ENCODE results near the gene TM2D1.
"Not testable (repeated sequence)": the region's sequence is repeated elsewhere in the genome, so short reads cannot be mapped to it uniquely, and the experiment has no call there.

TM2D1 gene

DNA sequence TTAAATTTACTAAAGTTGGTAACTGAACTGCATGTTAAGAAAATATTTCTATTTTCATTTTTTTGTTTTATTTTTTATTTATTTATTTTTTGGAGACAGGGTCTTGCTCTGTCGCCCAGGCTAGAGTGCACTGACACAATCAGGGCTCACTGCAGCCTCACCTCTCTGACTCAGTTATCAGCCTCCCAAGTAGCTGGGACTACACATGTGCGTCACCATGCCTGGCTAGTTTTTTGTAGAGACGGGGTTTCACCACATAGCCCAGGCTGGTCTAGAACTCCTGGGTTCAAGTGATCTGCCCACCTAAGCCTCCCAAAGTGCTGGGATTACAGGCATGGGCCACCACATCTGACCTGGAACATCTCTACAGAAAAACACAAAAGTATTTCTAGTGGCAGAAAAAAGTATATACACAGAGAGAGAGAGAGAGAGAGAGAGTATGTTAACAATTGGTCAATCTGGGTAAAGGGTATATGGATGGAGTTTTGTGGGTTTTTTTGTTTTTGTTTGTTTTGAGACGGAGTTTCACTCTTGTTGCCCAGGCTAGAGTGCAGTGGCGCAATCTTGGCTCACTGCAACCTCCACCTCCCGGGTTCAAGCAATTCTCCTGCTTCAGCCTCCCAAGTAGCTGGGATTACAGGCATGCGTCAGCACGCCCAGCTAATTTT lies 5.8 kb downstream of the TM2D1 start:
- in situ Hi-C loops (cut with MboI; ENCODE audit: low sequenced_read_pairs) = not testable (repeated sequence)

DNA sequence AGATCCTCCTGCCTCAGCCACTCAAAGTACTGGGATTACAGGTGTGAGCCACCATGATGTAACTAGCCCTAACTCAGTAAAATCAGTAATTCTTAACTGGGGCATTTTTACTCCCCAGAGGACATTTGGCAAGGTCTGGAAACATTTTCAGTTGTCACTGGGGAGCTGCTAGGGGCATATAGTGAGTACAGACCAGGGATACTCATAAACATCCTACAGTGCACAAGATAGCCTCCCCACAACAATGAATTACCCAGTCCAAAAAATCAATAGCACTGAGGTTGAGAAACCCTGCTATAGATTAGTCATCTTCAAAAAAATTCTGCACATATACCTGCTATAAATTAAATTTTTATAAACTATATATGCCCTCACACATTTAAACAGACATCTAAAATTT lies 13.0 kb downstream of the TM2D1 start:
- in situ Hi-C loops (cut with MboI; ENCODE audit: low sequenced_read_pairs) = no loop called here

DNA sequence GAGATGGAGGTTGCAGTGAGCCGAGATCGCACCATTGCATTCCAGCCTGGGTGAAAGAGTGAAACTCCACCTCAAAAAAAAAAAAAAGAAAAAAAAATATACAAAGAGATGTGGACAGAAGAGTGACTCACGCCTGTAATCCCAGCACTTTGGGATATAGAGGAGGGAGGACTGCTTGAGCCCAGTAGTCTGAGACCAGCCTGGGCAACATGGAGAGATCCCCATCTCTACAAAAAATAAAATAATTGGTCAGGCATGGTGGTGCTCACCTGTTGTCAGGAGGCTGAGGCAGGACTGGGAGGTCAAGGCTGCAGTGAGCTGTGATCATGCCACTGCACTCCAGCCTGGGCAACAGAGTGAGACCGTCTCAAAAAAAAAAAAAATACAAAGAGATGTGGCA lies 13.7 kb downstream of the TM2D1 start:
- in situ Hi-C loops (cut with MboI; ENCODE audit: low sequenced_read_pairs) = not testable (repeated sequence)

DNA sequence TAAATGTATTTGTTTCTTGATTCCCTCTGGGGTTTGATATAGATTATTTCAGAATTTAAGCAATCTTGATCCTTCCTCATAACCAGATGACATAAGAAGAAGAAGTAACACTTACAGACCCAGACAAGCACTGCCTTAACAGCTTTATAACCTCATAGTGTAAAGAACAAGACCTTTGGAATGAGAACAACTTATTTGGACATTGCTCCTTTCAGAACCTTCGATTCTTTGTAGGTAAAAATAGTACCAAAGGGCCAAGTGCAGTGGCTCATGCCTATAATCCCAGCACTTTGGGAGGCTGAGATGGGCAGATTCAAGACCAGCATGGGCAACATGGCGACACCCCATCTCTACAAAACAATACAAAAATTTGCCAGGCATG lies 15.0 kb downstream of the TM2D1 start:
- in situ Hi-C loops (cut with MboI; ENCODE audit: low sequenced_read_pairs) = no loop called here

DNA sequence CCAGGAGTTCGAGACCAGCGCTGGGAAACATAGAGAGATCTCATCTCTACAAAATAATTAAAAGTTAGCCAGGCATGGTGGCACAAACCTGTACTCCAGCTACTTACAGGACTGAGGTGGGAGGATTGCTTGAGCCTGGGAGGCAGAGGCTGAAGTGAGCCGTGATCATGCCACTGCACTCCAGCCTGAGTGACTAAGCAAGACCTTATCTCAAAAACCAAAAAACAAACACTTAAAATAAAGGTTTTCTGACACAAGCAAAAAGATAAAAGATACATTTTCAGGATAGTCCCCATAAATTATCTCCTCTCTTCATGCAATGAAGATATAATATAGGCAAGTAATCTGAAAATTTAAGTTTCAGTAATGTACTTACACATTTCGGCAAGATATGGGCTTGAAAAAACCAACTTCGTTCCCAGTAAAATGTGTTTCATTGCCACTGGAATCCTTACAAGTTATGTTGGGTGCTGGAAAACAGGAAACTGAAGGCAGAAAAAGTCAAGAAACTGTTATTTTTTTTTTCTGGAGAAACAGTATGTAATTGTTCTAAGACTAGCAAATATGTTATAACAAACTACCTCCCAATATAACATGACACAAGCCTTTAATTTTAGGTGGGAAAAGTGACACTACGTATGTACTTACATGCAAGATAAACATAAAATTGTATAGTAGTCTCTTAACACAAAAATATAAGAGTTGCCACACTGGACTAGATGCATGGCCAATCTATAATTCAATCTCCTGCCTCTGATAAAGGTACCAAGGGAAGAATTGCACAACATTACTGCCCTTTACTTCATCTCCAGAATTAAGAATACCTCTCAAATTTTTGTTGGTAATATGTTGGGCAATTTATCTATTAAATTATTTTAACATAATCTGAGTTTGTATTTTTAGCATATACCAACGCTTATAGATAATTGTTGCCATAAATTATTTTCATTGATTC lies 15.7 kb downstream of the TM2D1 start:
- in situ Hi-C loops (cut with MboI; ENCODE audit: low sequenced_read_pairs) = no loop called here

DNA sequence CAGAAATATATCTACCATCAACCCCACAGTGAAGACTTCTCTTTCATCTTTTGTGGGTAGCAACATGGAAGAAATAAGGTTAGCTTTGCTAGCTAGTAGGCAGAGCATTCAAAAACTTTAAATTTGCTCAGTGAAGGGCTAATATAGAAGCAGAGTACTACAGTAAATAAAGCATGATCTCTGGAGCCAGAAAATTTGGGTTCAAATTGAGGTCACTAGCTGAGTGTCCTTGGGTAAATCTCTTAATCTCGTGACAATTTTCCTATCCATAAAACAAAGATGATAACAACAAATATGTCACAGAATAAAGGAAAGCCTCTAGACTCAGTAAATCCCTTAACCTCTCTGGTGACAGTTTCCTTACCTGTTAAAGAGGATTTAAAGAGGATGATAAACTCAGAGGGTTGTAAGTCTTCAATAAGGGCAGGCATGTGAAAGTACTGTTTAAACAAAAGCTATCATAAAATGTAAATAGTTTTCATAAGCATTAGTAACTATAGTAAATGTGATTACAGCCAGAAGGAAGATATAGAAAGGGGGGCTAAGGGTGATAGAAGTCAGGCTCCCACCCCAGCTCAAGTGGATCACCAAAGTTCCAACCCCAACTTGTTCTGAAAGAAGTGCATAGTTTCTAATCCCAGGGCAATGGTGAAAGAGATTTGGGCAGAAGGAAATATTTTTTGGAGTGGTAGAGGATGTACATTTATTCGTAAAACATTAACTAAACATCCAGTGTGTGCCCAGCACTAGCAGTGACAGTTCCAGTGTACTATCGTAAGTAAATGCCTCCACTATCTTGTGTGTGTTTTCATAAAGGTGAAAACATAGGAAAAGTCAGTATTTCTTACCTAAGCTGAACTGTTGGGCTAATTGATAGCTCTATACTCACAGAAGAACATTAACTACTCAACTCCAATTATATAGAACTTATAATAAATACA lies 24.8 kb downstream of the TM2D1 start:
- in situ Hi-C loops (cut with MboI; ENCODE audit: low sequenced_read_pairs) = no loop called here

DNA sequence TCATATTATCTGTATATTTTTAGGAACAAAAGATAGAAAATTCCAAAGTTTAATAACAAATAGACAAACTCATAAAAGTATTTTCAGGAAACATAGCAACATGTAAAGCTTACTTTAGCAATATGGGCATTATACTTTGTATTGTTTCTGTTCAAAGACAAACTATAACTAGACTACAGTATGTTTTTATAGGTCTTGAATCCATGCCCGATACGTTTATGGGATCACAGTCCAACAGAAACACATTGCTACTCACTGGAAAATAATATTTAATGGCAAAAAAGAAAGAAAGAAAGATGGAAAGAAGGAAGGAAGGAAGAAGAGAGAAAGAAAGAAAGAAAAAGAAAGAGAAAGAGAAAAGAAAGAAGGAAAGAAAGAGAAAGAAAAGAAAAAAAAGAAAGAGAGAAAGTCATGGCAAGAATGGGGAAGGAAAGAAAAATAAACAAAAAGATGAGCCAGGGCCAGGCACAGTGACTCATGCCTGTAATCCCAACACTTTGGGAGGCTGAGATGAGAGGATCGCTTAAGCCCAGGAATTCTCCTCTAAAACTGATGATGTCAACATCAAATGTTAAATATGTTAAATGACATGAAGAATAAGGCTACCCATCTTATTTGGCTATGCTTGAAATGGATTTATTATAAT lies 32.7 kb downstream of the TM2D1 start:
- in situ Hi-C loops (cut with MboI; ENCODE audit: low sequenced_read_pairs) = no loop called here

DNA sequence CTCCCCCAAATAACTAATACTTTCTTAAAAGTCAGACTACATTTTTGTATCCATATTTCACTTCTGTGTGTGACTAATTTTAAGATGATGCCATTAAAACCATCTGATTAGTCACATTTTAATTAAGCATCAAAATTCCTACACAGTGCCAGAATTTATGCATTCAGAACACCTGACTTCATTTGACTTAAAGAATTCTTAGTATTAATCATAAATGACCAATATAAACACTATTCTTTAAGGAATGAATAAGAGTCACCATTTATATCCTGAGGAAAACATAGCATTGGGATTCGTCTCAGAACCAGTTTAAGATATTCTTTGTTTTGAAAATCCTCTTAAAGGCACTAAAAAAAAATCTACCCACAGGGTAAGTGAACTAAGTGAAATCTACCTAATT lies 37.0 kb downstream of the TM2D1 start:
- in situ Hi-C loops (cut with MboI; ENCODE audit: low sequenced_read_pairs) = no loop called here

DNA sequence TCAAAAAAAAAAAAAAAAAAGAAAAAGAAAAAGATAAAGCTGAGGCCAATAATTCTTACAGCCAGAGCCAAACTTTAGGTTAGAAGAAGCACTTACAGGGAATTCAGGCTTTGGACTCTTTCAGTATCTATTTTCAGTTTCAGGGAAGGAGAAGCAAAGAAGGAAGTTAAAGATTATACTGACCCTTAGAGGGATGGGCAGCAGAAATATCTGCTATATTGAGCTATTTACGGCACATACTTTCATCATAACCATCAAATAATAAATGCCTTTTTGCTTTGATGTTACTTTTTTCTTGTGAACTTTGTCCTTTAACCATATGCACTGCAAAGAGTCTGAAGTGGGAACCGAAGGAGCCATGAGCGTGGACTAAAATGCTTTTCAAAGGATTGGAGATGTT lies 42.0 kb downstream of the TM2D1 start:
- in situ Hi-C loops (cut with MboI; ENCODE audit: low sequenced_read_pairs) = no loop called here

DNA sequence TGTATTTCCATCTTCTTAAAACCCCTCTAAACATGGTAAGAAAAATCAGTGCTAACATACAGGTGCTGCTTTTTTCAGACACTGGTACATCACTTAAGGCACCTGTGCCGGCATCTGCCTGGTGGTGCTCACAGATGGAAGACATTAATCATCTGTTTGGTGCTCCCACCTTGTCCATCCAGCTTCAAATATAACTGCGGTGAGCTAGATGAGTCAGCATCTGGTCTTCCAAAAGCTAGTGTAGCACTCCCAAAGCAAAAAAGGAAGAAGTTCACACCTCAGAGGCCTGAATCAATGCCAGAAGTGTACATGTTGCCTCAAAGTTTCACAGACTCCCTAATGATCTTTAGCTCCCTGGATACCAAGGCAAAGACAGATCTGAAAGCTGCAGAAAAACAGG lies 44.4 kb downstream of the TM2D1 start:
- in situ Hi-C loops (cut with MboI; ENCODE audit: low sequenced_read_pairs) = no loop called here

DNA sequence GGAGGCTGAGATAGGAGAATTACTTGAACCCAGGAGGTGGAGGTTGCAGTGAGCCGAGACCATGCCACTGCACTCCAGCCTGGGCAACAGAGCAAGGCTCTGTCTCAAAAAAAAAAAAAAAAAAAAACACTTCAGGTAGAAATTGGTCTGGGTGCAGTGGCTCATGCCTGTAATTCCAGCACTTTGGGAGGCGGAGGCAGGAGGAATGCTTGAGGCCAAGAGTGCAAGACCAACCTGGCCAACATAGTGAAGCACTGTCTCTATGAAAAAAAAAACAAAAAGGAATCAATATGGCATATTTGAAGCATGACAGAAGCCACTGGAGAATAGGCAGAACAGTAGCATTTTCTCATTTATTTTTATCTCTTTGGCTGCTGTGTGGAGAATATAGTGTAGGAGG lies 48.1 kb downstream of the TM2D1 start:
- in situ Hi-C loops (cut with MboI; ENCODE audit: low sequenced_read_pairs) = not testable (repeated sequence)

DNA sequence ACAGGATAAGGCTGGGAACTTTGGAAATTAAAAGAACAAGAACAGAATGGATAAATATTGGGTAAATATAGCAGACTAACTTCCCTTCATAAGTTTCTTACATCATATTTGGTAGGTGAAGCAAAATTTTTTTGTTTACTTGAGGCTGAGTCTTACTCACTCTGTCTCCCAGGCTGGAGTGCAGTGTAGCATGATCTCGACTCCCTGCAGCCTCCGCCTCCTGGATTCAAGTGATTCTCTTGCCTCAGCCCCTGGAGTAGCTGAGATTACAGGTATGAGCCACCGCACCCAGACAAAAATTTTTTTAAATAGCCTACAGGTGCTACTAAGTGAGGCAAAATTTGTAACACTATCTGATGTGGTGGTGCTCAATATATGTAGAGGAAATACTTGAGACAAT lies 50.7 kb downstream of the TM2D1 start:
- in situ Hi-C loops (cut with MboI; ENCODE audit: low sequenced_read_pairs) = no loop called here

DNA sequence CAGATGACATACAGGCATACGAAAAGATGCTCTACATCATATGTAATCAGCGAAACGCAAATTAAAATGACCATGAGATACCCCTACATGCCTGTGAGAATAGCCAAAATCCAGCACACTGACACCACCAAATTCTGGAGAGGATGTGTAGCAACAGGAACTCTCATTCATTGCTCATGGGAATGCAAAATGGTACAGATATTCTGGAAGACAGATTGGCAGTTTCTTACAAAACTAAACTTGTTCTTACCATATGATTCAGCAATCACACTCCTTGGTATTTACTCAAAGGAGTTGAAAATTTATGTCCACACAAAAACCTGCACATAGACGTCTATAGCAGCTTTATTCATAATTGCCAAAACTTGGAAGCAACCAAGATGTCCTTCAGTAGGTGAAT lies 52.6 kb downstream of the TM2D1 start:
- in situ Hi-C loops (cut with MboI; ENCODE audit: low sequenced_read_pairs) = no loop called here

DNA sequence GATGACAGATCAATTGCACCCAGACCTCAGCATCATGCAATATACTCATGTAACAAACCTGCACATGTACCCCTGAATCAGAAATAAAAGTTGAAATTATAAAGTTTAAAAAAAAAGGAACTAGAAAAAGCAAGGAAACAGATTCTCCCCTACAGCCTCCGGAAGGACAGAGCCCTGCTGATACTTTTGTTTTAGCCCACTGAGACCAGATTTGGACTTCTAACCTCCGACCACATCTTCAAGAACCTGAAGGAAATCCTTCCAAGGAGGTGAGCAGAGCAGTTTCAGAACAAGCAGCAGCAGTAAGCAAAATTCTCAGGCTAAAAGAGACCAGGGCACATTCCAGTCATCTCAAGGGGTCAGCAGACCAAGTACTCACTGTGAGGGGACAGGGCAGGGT lies 54.5 kb downstream of the TM2D1 start:
- in situ Hi-C loops (cut with MboI; ENCODE audit: low sequenced_read_pairs) = no loop called here

DNA sequence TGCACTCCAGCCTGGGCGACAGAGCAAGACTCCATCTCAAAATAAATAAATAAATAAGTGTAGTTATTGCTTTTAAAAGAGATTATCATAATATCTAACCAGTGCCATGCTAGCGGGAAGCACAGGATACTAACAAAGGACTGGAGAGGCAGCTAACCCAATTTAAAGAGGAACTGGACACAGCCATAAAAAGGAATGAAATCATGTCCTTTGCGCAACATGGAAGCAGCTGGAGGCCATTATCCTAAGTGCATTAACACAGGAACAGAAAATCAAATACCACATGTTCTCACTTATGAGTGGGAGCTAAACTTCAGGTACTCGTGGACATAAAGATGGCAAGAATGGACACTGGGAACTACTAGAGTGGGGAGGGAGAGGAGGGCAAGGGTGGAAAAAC lies 54.9 kb downstream of the TM2D1 start:
- in situ Hi-C loops (cut with MboI; ENCODE audit: low sequenced_read_pairs) = no loop called here

DNA sequence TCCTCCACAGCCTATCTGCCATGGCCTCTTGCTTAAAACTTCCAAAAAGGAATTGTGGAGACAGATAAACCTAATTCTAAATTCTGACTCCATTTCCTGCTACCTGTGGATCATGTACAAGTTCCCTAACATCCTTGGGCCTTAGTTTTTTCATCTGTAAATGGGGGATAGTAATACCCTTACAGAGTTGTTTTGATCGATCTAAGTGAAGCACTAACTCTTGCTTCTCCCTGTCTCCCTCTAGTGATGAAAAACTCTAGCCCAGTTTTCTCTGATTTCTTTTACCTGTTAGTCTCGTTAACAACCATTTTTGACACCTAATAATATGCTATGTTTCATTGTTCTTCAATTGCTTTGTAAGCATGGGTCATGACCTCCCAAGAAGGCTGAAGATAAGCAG lies 65.9 kb downstream of the TM2D1 start:
- in situ Hi-C loops (cut with MboI; ENCODE audit: low sequenced_read_pairs) = no loop called here

DNA sequence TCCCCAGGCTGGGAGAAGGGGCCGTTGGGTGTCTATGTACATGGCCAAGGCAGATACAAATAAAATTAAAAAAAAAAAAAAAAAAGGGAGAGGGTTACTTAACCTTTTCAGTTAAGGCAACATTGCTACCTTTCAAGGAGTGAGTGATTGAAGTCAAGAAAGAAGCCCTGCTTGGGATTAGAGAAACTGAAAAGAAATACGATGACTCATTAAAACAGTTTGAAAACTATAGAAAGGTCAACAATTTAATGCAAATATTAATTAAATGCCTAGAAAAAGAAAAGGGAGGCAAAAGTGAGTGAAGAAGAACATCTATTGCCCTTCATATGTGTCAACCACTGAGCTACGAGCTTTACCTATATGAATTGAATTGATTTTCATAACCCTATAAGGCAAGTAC lies 69.5 kb downstream of the TM2D1 start:
- in situ Hi-C loops (cut with MboI; ENCODE audit: low sequenced_read_pairs) = no loop called here

DNA sequence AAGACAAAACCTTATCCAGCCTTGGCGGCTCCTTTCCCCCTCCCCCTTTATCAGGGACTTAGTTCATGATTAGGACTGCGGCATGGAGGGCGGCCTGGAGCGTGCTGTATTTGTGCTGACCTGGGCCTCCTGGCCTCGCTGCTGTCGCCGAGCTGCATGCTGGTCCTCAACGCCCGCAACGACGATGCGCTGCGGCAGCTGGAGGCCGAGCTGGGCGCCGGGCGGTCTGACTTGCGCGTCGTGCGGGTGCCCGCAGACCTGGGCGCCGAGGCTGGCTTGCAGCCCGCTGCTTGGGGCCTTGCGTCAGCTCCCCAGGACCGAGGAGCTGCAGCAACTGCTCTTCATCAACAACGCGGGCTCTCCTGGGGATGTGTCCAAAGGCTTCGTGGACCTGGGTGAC lies 70.9 kb downstream of the TM2D1 start:
- in situ Hi-C loops (cut with MboI; ENCODE audit: low sequenced_read_pairs) = no loop called here

DNA sequence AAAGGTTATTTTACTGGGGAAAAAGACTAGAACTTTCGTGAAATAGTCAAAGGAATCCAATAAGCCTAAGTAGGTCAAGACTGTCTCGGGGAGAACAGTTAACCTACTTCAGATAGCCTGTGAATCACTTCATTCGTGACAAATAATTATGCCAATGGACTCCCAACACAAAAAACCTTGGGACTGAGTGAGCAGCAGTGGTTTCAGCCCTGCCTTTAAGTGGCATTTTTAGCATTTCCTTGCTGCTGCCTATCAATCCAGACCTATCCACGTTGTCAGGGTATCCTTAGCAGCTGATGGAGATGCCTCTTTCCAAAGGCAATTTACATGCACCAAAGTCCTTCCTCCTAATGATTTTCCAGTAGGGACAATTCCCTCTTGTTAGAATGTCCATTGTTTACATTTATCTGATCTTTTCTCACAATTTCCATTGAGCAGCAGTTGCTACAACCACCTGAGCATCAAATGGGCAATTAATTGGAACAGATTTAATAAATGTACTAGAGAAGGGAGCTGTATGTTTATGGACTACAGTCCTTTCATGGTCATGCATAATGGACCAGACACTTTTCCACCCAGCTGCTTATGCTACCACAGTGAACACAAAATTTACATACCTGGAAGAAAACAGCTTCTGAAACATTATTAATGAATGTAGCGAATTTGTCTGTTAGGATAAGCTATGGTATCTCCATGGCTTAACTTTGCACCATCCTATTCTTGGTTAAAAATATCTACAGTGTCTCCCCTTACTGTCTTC lies 75.8 kb downstream of the TM2D1 start:
- in situ Hi-C loops (cut with MboI; ENCODE audit: low sequenced_read_pairs) = no loop called here

DNA sequence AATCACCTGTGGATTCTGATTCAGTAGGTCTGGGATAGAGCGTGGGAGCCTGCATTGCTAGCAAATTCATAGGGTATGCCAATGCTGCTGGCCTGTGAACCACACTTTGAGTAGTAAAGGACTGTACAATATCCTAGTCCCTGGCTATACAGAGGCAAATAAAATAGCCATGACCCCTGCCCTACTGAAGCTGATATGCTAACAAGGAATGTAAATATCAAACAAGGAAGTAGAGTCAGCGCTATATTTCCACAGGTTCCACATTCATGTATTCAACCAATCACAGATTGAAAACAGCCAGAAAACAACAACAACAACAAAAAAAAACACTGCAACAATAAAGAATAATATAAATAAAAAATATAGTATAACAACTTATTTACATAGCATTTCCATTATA lies 77.8 kb downstream of the TM2D1 start:
- in situ Hi-C loops (cut with MboI; ENCODE audit: low sequenced_read_pairs) = no loop called here
